ENCODE data around the gene STOX2.
"Not testable (repeated sequence)": the region's sequence is repeated elsewhere in the genome, so short reads cannot be mapped to it uniquely, and the experiment has no call there.

The STOX2 gene

GRCh38 chr4:183935355-183936005, 30.4 kb downstream of the STOX2 start:
- DNase-seq (ENCODE audit: low read depth in 2 of 2, low spot score in 1 of 2) = no peak

- no peak for DNase-seq (ENCODE audit: low read depth in 2 of 2, low spot score in 1 of 2)
These were observed 30.9 kb downstream of the STOX2 start for GRCh38 chr4:183936047-183936446.

GRCh38 chr4:183936574-183937345, 31.7 kb downstream of the STOX2 start:
- no peak for DNase-seq (ENCODE audit: low read depth in 2 of 2, low spot score in 1 of 2)

- no peak for DNase-seq (ENCODE audit: low read depth in 2 of 2, low spot score in 1 of 2)
These were observed 35.8 kb downstream of the STOX2 start for GRCh38 chr4:183940864-183941263.

- DNase-seq (ENCODE audit: low read depth in 2 of 2, low spot score in 1 of 2) = no peak
These were observed 36.9 kb downstream of the STOX2 start for GRCh38 chr4:183941964-183942363.

GRCh38 chr4:183945741-183946140, 40.6 kb downstream of the STOX2 start:
- DNase-seq (ENCODE audit: low read depth in 2 of 2, low spot score in 1 of 2) = no peak

GRCh38 chr4:183950536-183950935, 45.4 kb downstream of the STOX2 start:
- no peak for DNase-seq (ENCODE audit: low read depth in 2 of 2, low spot score in 1 of 2)

GRCh38 chr4:183952652-183953051, 47.5 kb downstream of the STOX2 start:
- not testable (repeated sequence) for DNase-seq (ENCODE audit: low read depth in 2 of 2, low spot score in 1 of 2)

- no peak for DNase-seq (ENCODE audit: low read depth in 2 of 2, low spot score in 1 of 2)
These were observed 54.4 kb downstream of the STOX2 start for GRCh38 chr4:183959319-183960045.

- no peak for DNase-seq (ENCODE audit: low read depth in 2 of 2, low spot score in 1 of 2)
These were observed 54.9 kb downstream of the STOX2 start for GRCh38 chr4:183960046-183960420.

- no peak for DNase-seq (ENCODE audit: low read depth in 2 of 2, low spot score in 1 of 2)
These were observed 55.9 kb downstream of the STOX2 start for GRCh38 chr4:183960962-183961541.

- no peak for DNase-seq (ENCODE audit: low read depth in 2 of 2, low spot score in 1 of 2)
These were observed 56.7 kb downstream of the STOX2 start for GRCh38 chr4:183961795-183962194.

- no peak for DNase-seq (ENCODE audit: low read depth in 2 of 2, low spot score in 1 of 2)
These were observed 57.3 kb downstream of the STOX2 start for GRCh38 chr4:183962419-183962818.

GRCh38 chr4:183966371-183966770, 61.3 kb downstream of the STOX2 start:
- no peak for DNase-seq (ENCODE audit: low read depth in 2 of 2, low spot score in 1 of 2)

- no peak for DNase-seq (ENCODE audit: low read depth in 2 of 2, low spot score in 1 of 2)
These were observed 62.2 kb downstream of the STOX2 start for GRCh38 chr4:183967266-183967665.

GRCh38 chr4:183968502-183968901, 63.4 kb downstream of the STOX2 start:
- DNase-seq (ENCODE audit: low read depth in 2 of 2, low spot score in 1 of 2) = no peak

- DNase-seq (ENCODE audit: low read depth in 2 of 2, low spot score in 1 of 2) = no peak
These were observed 63.8 kb downstream of the STOX2 start for GRCh38 chr4:183968931-183969330.

- no peak for DNase-seq (ENCODE audit: low read depth in 2 of 2, low spot score in 1 of 2)
These were observed 64.5 kb downstream of the STOX2 start for GRCh38 chr4:183969596-183969995.

- no peak for DNase-seq (ENCODE audit: low read depth in 2 of 2, low spot score in 1 of 2)
These were observed 66.9 kb downstream of the STOX2 start for GRCh38 chr4:183971929-183972490.

- DNase-seq (ENCODE audit: low read depth in 2 of 2, low spot score in 1 of 2) = no peak
These were observed 72.6 kb downstream of the STOX2 start for GRCh38 chr4:183977707-183978106.

GRCh38 chr4:183984566-183984965, 79.5 kb downstream of the STOX2 start:
- DNase-seq (ENCODE audit: low read depth in 2 of 2, low spot score in 1 of 2) = no peak

All from stimulated activated CD8-positive, alpha-beta memory T cell treated with anti-CD3 and anti-CD28 coated beads, Interleukin-4, amount 100 ng/mL, for 4 hours (primary cell).